Measurements from ENCODE around the gene TGFBI. TPM values are rescaled to one million over a fixed set of nuclear protein-coding genes. Genes with fewer than 3 reads are reported as not detected.

The TGFBI gene
- total and polyA plus RNA-seq, 2 donors (not counting 1 experiment from before 2014, with no cell fraction given) = 398 to 889 TPM

- no peak overlapping the region for H3K4me2 ChIP-seq (ENCODE audit: extremely low read depth, insufficient read depth, low read length)
- DNase-seq (ENCODE audit: low read depth in 2 of 2) = no peak
- no peaks in the 10 kb centered on the region for H3K27me3 ChIP-seq (ENCODE audit: control insufficient read depth, insufficient read depth, low read length)
- H3K4me1 ChIP-seq (ENCODE audit: control insufficient read depth, extremely low read depth, insufficient read depth, low read length) = peaks cover 5% of the 10 kb centered on the region
- H4K20me1 ChIP-seq (ENCODE audit: control insufficient read depth, extremely low read depth, insufficient read depth, low read length) = no peaks in the 10 kb centered on the region
- peaks cover 38% of the 10 kb centered on the region for H3K36me3 ChIP-seq (ENCODE audit: control insufficient read depth, insufficient read depth, low read length)
- no peak overlapping the region for H3K4me3 ChIP-seq (replicated peaks in 1 of 4; ENCODE audit: control extremely low read depth in 1 of 4, insufficient read depth in 1 of 4, low read depth in 3 of 4, low read length in 4 of 4)
- H3K9me3 ChIP-seq (ENCODE audit: control insufficient read depth, insufficient read depth, low read depth, low read length) = no peaks in the 10 kb centered on the region
- H3K9ac ChIP-seq (ENCODE audit: insufficient read depth, low read length) = no peak overlapping the region
- no peaks in the 10 kb centered on the region for H3K79me2 ChIP-seq (ENCODE audit: control insufficient read depth, insufficient read depth, low read length)
- TF ChIP-seq CTCF (conservative IDR thresholded peaks at IDR 0.05 in 1 of 2, IDR thresholded peaks at IDR 0.05 in 1 of 2; ENCODE audit: low read depth in 1 of 2, low read length in 2 of 2) (no peak), EZH2 (IDR thresholded peaks at IDR 0.05; ENCODE audit: low read length, missing control alignments) (no peak)
- H3K27ac ChIP-seq (ENCODE audit: insufficient read depth, low read length) = no peak overlapping the region
- no peak overlapping the region for H2AFZ ChIP-seq (ENCODE audit: low read length)
Observed at GRCh38 chr5:136063778-136064465, 35.1 kb downstream of the TGFBI start.

- H3K27me3 ChIP-seq (ENCODE audit: control insufficient read depth, insufficient read depth, low read length) = no peaks in the 10 kb centered on the region
- no peak overlapping the region for H3K27ac ChIP-seq (ENCODE audit: insufficient read depth, low read length)
- no peak overlapping the region for H3K4me2 ChIP-seq (ENCODE audit: extremely low read depth, insufficient read depth, low read length)
- H3K9me3 ChIP-seq (ENCODE audit: control insufficient read depth, insufficient read depth, low read depth, low read length) = no peaks in the 10 kb centered on the region
- peaks cover 35% of the 10 kb centered on the region for H3K36me3 ChIP-seq (ENCODE audit: control insufficient read depth, insufficient read depth, low read length)
- peaks cover 2% of the 10 kb centered on the region for H3K4me1 ChIP-seq (ENCODE audit: control insufficient read depth, extremely low read depth, insufficient read depth, low read length)
- no peaks in the 10 kb centered on the region for H3K79me2 ChIP-seq (ENCODE audit: control insufficient read depth, insufficient read depth, low read length)
- H3K9ac ChIP-seq (ENCODE audit: insufficient read depth, low read length) = no peak overlapping the region
- no peaks in the 10 kb centered on the region for H4K20me1 ChIP-seq (ENCODE audit: control insufficient read depth, extremely low read depth, insufficient read depth, low read length)
- H3K4me3 ChIP-seq (replicated peaks in 1 of 4; ENCODE audit: control extremely low read depth in 1 of 4, insufficient read depth in 1 of 4, low read depth in 3 of 4, low read length in 4 of 4) = no peak overlapping the region
- no peak overlapping the region for H2AFZ ChIP-seq (ENCODE audit: low read length)
- peak in 1 of 2 donors; percentile 51 for DNase-seq (ENCODE audit: low read depth in 2 of 2)
- peak in 1 of 2 donors; percentile 36 for TF ChIP-seq CTCF (conservative IDR thresholded peaks at IDR 0.05 in 1 of 2, IDR thresholded peaks at IDR 0.05 in 1 of 2; ENCODE audit: low read depth in 1 of 2, low read length in 2 of 2)
- TF ChIP-seq EZH2 (IDR thresholded peaks at IDR 0.05; ENCODE audit: low read length, missing control alignments) = no peak
Observed at GRCh38 chr5:136064510-136064909, 35.7 kb downstream of the TGFBI start.

GRCh38 chr5:136065588-136065987 lies 36.8 kb downstream of the TGFBI start:
- Histone ChIP-seq H3K4me2 (ENCODE audit: extremely low read depth, insufficient read depth, low read length) (no peak overlapping the region), H3K79me2 (ENCODE audit: control insufficient read depth, insufficient read depth, low read length) (no peaks in the 10 kb centered on the region), H3K4me3 (replicated peaks in 1 of 4; ENCODE audit: control extremely low read depth in 1 of 4, insufficient read depth in 1 of 4, low read depth in 3 of 4, low read length in 4 of 4) (no peak overlapping the region), H3K9ac (ENCODE audit: insufficient read depth, low read length) (no peak overlapping the region), H3K9me3 (ENCODE audit: control insufficient read depth, insufficient read depth, low read depth, low read length) (no peaks in the 10 kb centered on the region), H3K27ac (ENCODE audit: insufficient read depth, low read length) (no peak overlapping the region), H3K4me1 (ENCODE audit: control insufficient read depth, extremely low read depth, insufficient read depth, low read length) (peaks cover 2% of the 10 kb centered on the region), H2AFZ (ENCODE audit: low read length) (no peak overlapping the region), H3K27me3 (ENCODE audit: control insufficient read depth, insufficient read depth, low read length) (no peaks in the 10 kb centered on the region), H3K36me3 (ENCODE audit: control insufficient read depth, insufficient read depth, low read length) (peaks cover 30% of the 10 kb centered on the region), H4K20me1 (ENCODE audit: control insufficient read depth, extremely low read depth, insufficient read depth, low read length) (no peaks in the 10 kb centered on the region)
- DNase-seq (ENCODE audit: low read depth in 2 of 2) = no peak
- TF ChIP-seq CTCF (conservative IDR thresholded peaks at IDR 0.05 in 1 of 2, IDR thresholded peaks at IDR 0.05 in 1 of 2; ENCODE audit: low read depth in 1 of 2, low read length in 2 of 2) = no peak

Data from fibroblast of lung (primary cell).